Activated T-helper 2 cell treated with anti-CD3 and anti-CD28 coated beads, Interferon-gamma antibody, Interleukin-2, Interleukin-4, amounts not matched to agents 10 μg/mL and 5 μg/mL and 100 μg/mL, durations not matched to agents 14 hours and 24 hours and 36 hours (primary cell): ENCODE results near the gene ZNF816. TPM values are rescaled to one million over a fixed set of nuclear protein-coding genes. Genes with fewer than 3 reads are reported as not detected.

Experiments used
- DNase-seq: peaks from one replicate; pipeline ENCODE4 v3.0.0; 2021; ENCODE audit warnings: low spot score
- H3K27ac Mint-ChIP-seq: one replicate; pipeline ENCODE4 v1.8.0; 2021; ENCODE audit warnings: mixed read lengths
- H3K27me3 Mint-ChIP-seq: one replicate; pipeline ENCODE4 v1.8.0; 2021; ENCODE audit warnings: low read depth, mixed read lengths
- H3K36me3 Mint-ChIP-seq: one replicate; pipeline ENCODE4 v1.8.0; 2021; ENCODE audit warnings: low read depth, mixed read lengths
- H3K4me1 Mint-ChIP-seq: one replicate; pipeline ENCODE4 v1.8.0; 2021; ENCODE audit warnings: low read depth, mixed read lengths
- H3K4me3 Mint-ChIP-seq: one replicate; pipeline ENCODE4 v1.8.0; 2021; ENCODE audit warnings: low read depth, mild to moderate bottlenecking, moderate library complexity, mixed read lengths
- H3K9me3 Mint-ChIP-seq: one replicate; pipeline ENCODE4 v1.8.0; 2021; ENCODE audit warnings: mixed read lengths
- intact Hi-C: fragments of 100-400 bp; cut with micrococcal nuclease; formaldehyde crosslinking; loops from one replicate; pipeline ENCODE4 v1.15.1; 2023
- total RNA-seq: library from RNA; stranded (reverse); gene quantifications from 2 replicates; pipeline ENCODE4 v1.2.3, GENCODE V29; 2022

ZNF816 gene
- total RNA-seq, result 8.1 and 8.4 TPM in 2 replicates

- Mint-ChIP-seq H3K4me1 (peaks cover 14% of the 10 kb centered on the region), H3K9me3 (peaks cover 47% of the 10 kb centered on the region), H3K4me3 (peak within 1 kb of the TSS; percentile 97), H3K27me3 (no peaks in the 10 kb centered on the region), H3K36me3 (peaks cover 42% of the 10 kb centered on the region), H3K27ac (peak within 1 kb of the TSS; percentile 92)
- intact Hi-C loops, result loop anchor here (1.0 to 10.0 kb wide), 9 partner anchors 20 to 469 kb away; partner anchors contain the start of genes ZNF468, ZNF600, ZNF611 and ZNF761
- peak; percentile 98 for DNase-seq
Measured at GRCh38 chr19:52962394-52963246, at the start of gene ZNF816. TSS of gene ZNF816 (minus strand) at chr19:52962881. CDS start at chr19:52956089, 6,792 bp downstream.

DNA sequence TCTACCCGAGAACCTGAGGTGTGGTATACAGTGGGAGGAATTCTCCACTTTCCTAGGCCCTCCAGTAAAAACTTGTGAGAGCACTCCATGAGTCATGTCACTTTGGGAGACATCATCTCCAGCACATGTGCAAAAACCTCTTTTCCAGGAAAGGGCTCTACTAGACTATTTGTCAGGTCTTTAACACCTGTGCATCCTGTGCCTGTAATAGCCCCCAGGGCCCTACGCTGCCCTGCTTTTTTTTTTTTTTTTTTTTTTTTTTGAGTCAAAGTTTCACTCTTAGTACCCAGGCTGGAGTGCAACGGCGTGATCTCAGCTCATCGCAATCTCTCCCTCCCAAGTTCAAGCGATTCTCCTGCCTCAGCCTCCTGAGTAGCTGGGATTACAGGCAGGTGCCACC lies 49.3 kb upstream of the ZNF816 start:
- intact Hi-C loops, result no loop called here
- H3K27me3 Mint-ChIP-seq, result no peaks in the 10 kb centered on the region

DNA sequence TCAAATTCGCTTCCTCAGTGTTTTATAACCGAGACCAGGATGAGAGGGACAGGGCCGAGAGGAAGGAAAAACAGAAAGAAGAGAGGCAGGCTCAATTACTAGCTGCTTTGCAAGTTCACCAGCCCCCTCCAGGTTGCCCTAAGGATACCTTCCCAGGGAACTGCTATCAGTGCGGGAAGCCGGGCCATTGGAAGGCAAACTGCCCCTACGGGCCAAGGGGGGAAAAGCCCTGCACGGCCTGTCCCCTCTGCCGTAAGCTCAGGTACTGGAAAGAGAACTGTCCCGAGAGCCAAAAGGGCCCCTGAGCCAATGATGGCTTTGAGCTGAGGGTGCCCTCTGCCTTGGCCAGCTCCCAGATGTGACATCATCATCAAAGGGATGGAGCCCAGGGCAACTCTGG lies 47.8 kb upstream of the ZNF816 start:
- H3K4me3 Mint-ChIP-seq, result no peak overlapping the region
- no peak for DNase-seq
- peaks cover 58% of the 10 kb centered on the region for H3K9me3 Mint-ChIP-seq
- H3K36me3 Mint-ChIP-seq, result no peaks in the 10 kb centered on the region
- no peaks in the 10 kb centered on the region for H3K27me3 Mint-ChIP-seq
- no peaks in the 10 kb centered on the region for H3K4me1 Mint-ChIP-seq
- H3K27ac Mint-ChIP-seq, result no peak overlapping the region
- intact Hi-C loops, result no loop called here

More for the DNA sequence above, 49.3 kb upstream of the ZNF816 start:
- H3K9me3 Mint-ChIP-seq, result peaks cover 57% of the 10 kb centered on the region
- no peaks in the 10 kb centered on the region for H3K4me1 Mint-ChIP-seq
- no peak for DNase-seq
- no peak overlapping the region for H3K4me3 Mint-ChIP-seq
- H3K36me3 Mint-ChIP-seq, result no peaks in the 10 kb centered on the region
- no peak overlapping the region for H3K27ac Mint-ChIP-seq

- no peak for DNase-seq
- Mint-ChIP-seq H3K27ac (no peak overlapping the region), H3K4me1 (no peaks in the 10 kb centered on the region), H3K27me3 (no peaks in the 10 kb centered on the region), H3K4me3 (no peak overlapping the region), H3K36me3 (no peaks in the 10 kb centered on the region), H3K9me3 (peaks cover 51% of the 10 kb centered on the region)
- intact Hi-C loops, result no loop called here
Measured at GRCh38 chr19:53008061-53008778, 45.5 kb upstream of the ZNF816 start.

- no peak overlapping the region for H3K4me3 Mint-ChIP-seq
- H3K4me1 Mint-ChIP-seq, result no peaks in the 10 kb centered on the region
- intact Hi-C loops, result no loop called here
- peaks cover 50% of the 10 kb centered on the region for H3K9me3 Mint-ChIP-seq
- no peaks in the 10 kb centered on the region for H3K36me3 Mint-ChIP-seq
- no peaks in the 10 kb centered on the region for H3K27me3 Mint-ChIP-seq
- no peak overlapping the region for H3K27ac Mint-ChIP-seq
- DNase-seq, result no peak
Measured at GRCh38 chr19:53007606-53008005, 44.9 kb upstream of the ZNF816 start.

DNA sequence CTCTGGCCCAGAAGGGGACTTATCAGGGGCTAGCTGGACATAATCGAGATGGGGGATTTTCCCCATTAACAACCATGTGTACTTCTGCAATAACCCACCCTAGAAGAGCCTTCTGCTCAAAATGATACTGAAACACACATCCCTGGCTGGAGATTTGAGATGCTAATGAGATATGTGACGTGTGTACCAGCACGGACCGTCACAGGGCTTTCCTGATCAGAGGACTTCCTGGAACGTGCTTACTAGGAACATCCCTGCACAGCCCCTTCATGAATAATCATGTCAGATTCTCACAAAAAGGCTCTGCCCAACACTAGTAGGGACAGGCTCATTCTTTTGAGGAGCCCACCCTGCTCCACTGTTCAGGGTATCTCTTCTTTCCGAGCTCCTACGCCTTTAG lies 44.5 kb upstream of the ZNF816 start:
- Mint-ChIP-seq H3K36me3 (no peaks in the 10 kb centered on the region), H3K27ac (no peak overlapping the region)
- no peak for DNase-seq

DNA sequence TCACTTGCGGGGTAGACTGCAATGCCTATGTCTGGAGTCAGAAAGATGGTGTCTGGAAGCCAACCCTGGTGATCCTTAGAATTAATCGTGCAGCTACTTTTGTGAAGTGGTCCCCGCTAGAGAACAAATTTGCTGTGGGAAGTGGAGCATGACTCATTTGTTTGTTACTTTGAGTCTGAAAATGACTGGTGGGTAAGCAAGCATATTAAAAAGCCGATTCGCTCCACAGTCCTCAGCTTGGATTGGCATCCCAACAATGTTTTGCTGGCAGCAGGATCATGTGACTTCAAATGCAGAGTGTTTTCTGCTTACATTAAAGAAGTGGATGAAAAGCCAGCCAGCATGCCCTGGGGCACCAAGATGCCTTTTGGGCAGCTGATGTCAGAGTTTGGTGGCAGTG lies 41.6 kb upstream of the ZNF816 start:
- Mint-ChIP-seq H3K27ac (no peak overlapping the region), H3K36me3 (no peaks in the 10 kb centered on the region)

More for the DNA sequence above, 44.5 kb upstream of the ZNF816 start:
- H3K27me3 Mint-ChIP-seq, result no peaks in the 10 kb centered on the region
- H3K4me1 Mint-ChIP-seq, result no peaks in the 10 kb centered on the region
- peaks cover 53% of the 10 kb centered on the region for H3K9me3 Mint-ChIP-seq
- intact Hi-C loops, result no loop called here
- no peak overlapping the region for H3K4me3 Mint-ChIP-seq

GRCh38 chr19:53002479-53002878 lies 39.8 kb upstream of the ZNF816 start:
- H3K27me3 Mint-ChIP-seq, result no peaks in the 10 kb centered on the region
- no peak overlapping the region for H3K4me3 Mint-ChIP-seq
- no peak overlapping the region for H3K27ac Mint-ChIP-seq
- H3K36me3 Mint-ChIP-seq, result no peaks in the 10 kb centered on the region
- DNase-seq, result no peak
- intact Hi-C loops, result no loop called here
- no peaks in the 10 kb centered on the region for H3K4me1 Mint-ChIP-seq
- peaks cover 43% of the 10 kb centered on the region for H3K9me3 Mint-ChIP-seq

More for the DNA sequence above, 41.6 kb upstream of the ZNF816 start:
- intact Hi-C loops, result no loop called here
- Mint-ChIP-seq H3K4me3 (no peak overlapping the region), H3K4me1 (no peaks in the 10 kb centered on the region), H3K9me3 (peaks cover 51% of the 10 kb centered on the region), H3K27me3 (no peaks in the 10 kb centered on the region)
- no peak for DNase-seq

GRCh38 chr19:52997975-52998374 lies 35.3 kb upstream of the ZNF816 start:
- Mint-ChIP-seq H3K27me3 (no peaks in the 10 kb centered on the region), H3K9me3 (peaks cover 33% of the 10 kb centered on the region), H3K36me3 (no peaks in the 10 kb centered on the region), H3K4me1 (peaks cover 6% of the 10 kb centered on the region), H3K4me3 (no peak overlapping the region), H3K27ac (no peak overlapping the region)
- intact Hi-C loops, result no loop called here
- no peak for DNase-seq

DNA sequence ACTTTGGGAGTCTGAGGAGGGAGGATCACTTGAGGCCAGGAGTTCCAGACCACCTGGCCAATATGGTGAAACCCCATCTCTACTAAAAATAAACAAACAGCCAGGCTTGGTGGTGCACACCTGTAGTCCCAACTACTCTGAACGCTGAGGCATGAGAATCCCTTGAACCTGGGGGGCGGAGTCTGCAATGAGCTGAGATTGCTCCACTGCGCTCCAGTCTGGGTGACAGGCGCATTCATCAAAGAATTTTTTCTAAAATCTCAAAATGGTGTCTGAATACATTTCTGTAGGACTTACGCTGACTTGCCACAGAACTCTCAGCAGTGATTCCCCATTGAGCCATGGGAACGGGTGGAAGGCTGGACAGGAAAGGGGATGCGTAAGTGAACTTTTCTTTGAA lies 33.0 kb upstream of the ZNF816 start:
- intact Hi-C loops, result no loop called here
- H3K4me1 Mint-ChIP-seq, result peaks cover 6% of the 10 kb centered on the region
- peaks cover 4% of the 10 kb centered on the region for H3K36me3 Mint-ChIP-seq
- DNase-seq, result no peak
- H3K4me3 Mint-ChIP-seq, result no peak overlapping the region
- H3K9me3 Mint-ChIP-seq, result peaks cover 32% of the 10 kb centered on the region
- H3K27me3 Mint-ChIP-seq, result peaks cover 2% of the 10 kb centered on the region
- no peak overlapping the region for H3K27ac Mint-ChIP-seq

GRCh38 chr19:52993342-52994178 lies 30.9 kb upstream of the ZNF816 start:
- H3K27ac Mint-ChIP-seq, result no peak overlapping the region
- H3K4me1 Mint-ChIP-seq, result peaks cover 6% of the 10 kb centered on the region

DNA sequence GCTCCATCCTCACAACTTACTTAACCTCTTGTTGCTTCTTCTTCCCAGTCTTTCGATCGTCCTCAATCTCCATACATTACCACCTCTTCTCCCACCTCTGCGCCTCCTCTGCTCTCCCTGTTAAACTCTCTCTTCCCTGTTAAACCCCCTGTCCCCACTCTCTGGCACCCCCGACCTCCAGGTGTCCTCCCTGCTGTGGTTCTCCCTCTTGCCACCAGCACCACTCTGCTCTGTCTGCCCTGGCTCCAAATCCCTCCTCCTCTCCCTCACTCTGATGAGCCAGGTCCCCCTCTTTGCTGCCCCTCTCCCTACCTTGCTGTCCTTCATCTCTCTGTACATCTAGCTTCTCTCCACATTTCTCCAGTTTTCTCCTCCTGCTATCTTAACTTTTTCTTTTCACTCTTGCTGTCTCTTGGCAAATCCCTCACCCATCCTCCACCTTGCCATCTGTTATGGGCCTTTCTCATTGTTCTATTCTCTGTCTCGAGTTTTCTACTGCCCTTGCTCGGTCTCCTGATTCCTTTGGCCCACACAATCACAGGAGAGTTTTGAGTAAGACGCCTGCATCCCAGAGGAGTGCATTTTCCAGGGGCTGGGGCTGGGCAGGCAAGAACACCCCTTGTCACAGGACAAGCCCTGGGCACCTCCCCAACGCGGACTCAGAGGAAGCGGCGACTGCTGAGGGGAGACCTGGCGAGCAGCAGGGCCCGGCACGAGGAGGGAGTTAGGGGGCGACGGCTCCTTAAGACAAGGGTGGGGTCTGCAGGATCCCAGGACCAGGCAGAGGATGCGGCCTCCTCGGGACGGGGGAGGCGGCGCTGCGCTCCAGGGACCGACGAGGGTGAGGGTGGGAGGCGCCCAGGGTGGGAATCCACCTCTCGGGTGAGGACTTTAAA lies 29.7 kb upstream of the ZNF816 start:
- Mint-ChIP-seq H3K36me3 (peaks cover 4% of the 10 kb centered on the region), H3K4me3 (peak overlapping the region; percentile 55), H3K9me3 (peaks cover 37% of the 10 kb centered on the region), H3K27me3 (peaks cover 2% of the 10 kb centered on the region), H3K4me1 (peaks cover 6% of the 10 kb centered on the region), H3K27ac (no peak overlapping the region)
- no peak for DNase-seq
- intact Hi-C loops, result no loop called here

More at GRCh38 chr19:52993342-52994178, 30.9 kb upstream of the ZNF816 start:
- peaks cover 4% of the 10 kb centered on the region for H3K36me3 Mint-ChIP-seq
- H3K9me3 Mint-ChIP-seq, result peaks cover 34% of the 10 kb centered on the region
- H3K4me3 Mint-ChIP-seq, result peak overlapping the region; percentile 80
- intact Hi-C loops, result no loop called here
- DNase-seq, result peak; percentile 80
- H3K27me3 Mint-ChIP-seq, result peaks cover 2% of the 10 kb centered on the region
